Endothelial cell (in vitro differentiated cells): Measurements from ENCODE around the gene DKK2. TPM values are rescaled to one million over a fixed set of nuclear protein-coding genes. Genes with fewer than 3 reads are reported as not detected.
"Not testable (repeated sequence)": the region's sequence is repeated elsewhere in the genome, so short reads cannot be mapped to it uniquely, and the experiment has no call there.

Experiments
- DNase-seq: peaks from one replicate; pipeline ENCODE4 v3.0.0; 2021; ENCODE audit warnings: low spot score
- H3K27ac Mint-ChIP-seq: one replicate; pipeline ENCODE4 v1.8.0; 2021; ENCODE audit warnings: mixed read lengths, inconsistent platforms; ENCODE audit not compliant: unreplicated experiment
- H3K27me3 Mint-ChIP-seq: one replicate; pipeline ENCODE4 v1.8.0; 2021; ENCODE audit warnings: mild to moderate bottlenecking, moderate library complexity, mixed read lengths, inconsistent platforms; ENCODE audit not compliant: unreplicated experiment
- H3K36me3 Mint-ChIP-seq: one replicate; pipeline ENCODE4 v1.8.0; 2021; ENCODE audit warnings: mild to moderate bottlenecking, low read depth, mixed read lengths, inconsistent platforms; ENCODE audit not compliant: unreplicated experiment
- H3K4me1 Mint-ChIP-seq: one replicate; pipeline ENCODE4 v1.8.0; 2021; ENCODE audit warnings: mild to moderate bottlenecking, mixed read lengths, inconsistent platforms; ENCODE audit not compliant: unreplicated experiment
- H3K4me3 Mint-ChIP-seq: one replicate; pipeline ENCODE4 v1.8.0; 2021; ENCODE audit warnings: mild to moderate bottlenecking, mixed read lengths, inconsistent platforms; ENCODE audit not compliant: unreplicated experiment
- H3K9me3 Mint-ChIP-seq: one replicate; pipeline ENCODE4 v1.8.0; 2021; ENCODE audit warnings: mixed read lengths, inconsistent platforms; ENCODE audit not compliant: unreplicated experiment
- total RNA-seq: library from RNA; stranded (reverse); fragmentation: NEBNext Ultra II Directional; extraction: Animal tissue kit (Norgen Biotek cat#: 25700); gene quantifications from one replicate; pipeline ENCODE4 v1.2.1, GENCODE V29; 2021; ENCODE audit not compliant: unreplicated experiment
- TF ChIP-seq, protein P1 (sequence below): fragments of 200-600 bp; sonication (generic); IDR thresholded peaks from one replicate; pipeline ENCODE4 v1.5.0; 2021; ENCODE audit warnings: antibody characterized with exemption; ENCODE audit not compliant: unreplicated experiment

DKK2 gene
- total RNA-seq, 1 donor from 2014 or later = 8.0 TPM

DNA sequence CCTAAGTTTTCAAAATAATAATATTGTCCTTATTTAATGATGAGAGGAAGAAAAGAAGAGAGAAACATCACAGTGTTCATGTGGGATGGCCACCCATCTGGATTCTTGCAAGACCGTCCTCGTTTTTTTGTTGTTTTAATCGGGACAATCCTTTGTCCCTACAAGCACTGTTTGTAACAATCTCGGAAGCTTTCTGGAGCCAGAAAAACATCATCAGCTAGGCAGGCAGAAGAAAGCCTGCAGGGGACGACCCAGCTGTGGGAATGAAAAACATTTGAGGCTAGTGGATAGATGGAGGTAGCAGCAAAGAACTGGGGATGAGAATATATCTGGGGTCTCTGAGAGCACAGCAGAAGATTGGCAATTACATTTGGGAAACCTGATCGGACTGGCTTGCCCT lies 105.6 kb downstream of the DKK2 start:
- DNase-seq = no peak
- H3K9me3 Mint-ChIP-seq = no peaks in the 10 kb centered on the region
- no peak overlapping the region for H3K27ac Mint-ChIP-seq
- peaks cover 4% of the 10 kb centered on the region for H3K36me3 Mint-ChIP-seq
- no peak overlapping the region for H3K4me3 Mint-ChIP-seq
- H3K4me1 Mint-ChIP-seq = no peaks in the 10 kb centered on the region
- TF ChIP-seq, protein P1, sequence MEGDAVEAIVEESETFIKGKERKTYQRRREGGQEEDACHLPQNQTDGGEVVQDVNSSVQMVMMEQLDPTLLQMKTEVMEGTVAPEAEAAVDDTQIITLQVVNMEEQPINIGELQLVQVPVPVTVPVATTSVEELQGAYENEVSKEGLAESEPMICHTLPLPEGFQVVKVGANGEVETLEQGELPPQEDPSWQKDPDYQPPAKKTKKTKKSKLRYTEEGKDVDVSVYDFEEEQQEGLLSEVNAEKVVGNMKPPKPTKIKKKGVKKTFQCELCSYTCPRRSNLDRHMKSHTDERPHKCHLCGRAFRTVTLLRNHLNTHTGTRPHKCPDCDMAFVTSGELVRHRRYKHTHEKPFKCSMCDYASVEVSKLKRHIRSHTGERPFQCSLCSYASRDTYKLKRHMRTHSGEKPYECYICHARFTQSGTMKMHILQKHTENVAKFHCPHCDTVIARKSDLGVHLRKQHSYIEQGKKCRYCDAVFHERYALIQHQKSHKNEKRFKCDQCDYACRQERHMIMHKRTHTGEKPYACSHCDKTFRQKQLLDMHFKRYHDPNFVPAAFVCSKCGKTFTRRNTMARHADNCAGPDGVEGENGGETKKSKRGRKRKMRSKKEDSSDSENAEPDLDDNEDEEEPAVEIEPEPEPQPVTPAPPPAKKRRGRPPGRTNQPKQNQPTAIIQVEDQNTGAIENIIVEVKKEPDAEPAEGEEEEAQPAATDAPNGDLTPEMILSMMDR = no peak
- H3K27me3 Mint-ChIP-seq = no peaks in the 10 kb centered on the region

DNA sequence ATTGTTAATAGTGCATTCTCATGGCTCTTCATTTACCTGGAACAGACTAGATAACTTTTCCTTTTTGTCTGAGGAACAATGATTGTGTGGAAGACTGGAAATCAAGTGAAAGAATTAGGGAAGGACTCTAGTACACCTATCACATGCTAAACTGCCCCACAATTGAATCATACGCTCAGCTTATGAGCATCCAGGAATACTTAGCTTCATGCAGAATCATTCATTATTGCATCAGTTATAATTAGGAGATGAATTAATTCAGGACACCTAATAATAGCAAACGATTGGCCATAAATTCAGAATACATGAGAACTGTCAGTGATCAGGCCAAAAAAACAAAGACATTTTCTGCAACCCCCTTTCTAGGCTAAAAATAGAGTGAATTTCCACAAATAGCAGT lies 106.9 kb downstream of the DKK2 start:
- Mint-ChIP-seq H3K4me1 (no peaks in the 10 kb centered on the region), H3K27me3 (no peaks in the 10 kb centered on the region), H3K36me3 (no peaks in the 10 kb centered on the region), H3K9me3 (no peaks in the 10 kb centered on the region), H3K27ac (no peak overlapping the region), H3K4me3 (no peak overlapping the region)
- no peak for DNase-seq
- TF ChIP-seq, protein P1 = no peak

DNA sequence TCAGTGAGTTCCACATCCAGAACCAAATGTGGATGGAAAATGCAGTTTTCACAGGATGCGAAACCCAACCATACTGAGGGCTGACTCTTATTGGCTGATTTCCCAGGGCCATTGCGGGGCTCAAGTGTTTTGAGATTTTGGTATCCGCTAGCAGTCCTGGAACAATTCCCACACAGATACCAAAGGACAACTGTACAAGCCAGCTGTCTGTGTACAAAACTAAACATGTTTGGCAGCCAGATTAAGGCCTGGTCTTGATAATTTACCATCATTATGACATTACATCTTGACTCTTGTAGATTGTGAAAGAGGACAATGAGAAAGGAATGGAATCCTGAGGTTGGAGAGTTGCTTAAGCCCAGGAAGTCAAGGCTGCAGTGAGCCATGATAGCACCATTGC lies 121.9 kb downstream of the DKK2 start:
- H3K9me3 Mint-ChIP-seq = no peaks in the 10 kb centered on the region
- H3K36me3 Mint-ChIP-seq = no peaks in the 10 kb centered on the region
- H3K27me3 Mint-ChIP-seq = no peaks in the 10 kb centered on the region
- H3K4me1 Mint-ChIP-seq = no peaks in the 10 kb centered on the region
- no peak for DNase-seq
- no peak overlapping the region for H3K27ac Mint-ChIP-seq
- no peak overlapping the region for H3K4me3 Mint-ChIP-seq
- TF ChIP-seq, protein P1 = no peak

- H3K4me3 Mint-ChIP-seq = no peak overlapping the region
- no peaks in the 10 kb centered on the region for H3K9me3 Mint-ChIP-seq
- H3K27ac Mint-ChIP-seq = no peak overlapping the region
- DNase-seq = no peak
- TF ChIP-seq, protein P1 = no peak
- no peaks in the 10 kb centered on the region for H3K4me1 Mint-ChIP-seq
- H3K27me3 Mint-ChIP-seq = no peaks in the 10 kb centered on the region
- H3K36me3 Mint-ChIP-seq = no peaks in the 10 kb centered on the region
These were observed 126.5 kb downstream of the DKK2 start for GRCh38 chr4:106909486-106910188.

- not testable (repeated sequence) for H3K4me3 Mint-ChIP-seq, H3K9me3 Mint-ChIP-seq, H3K4me1 Mint-ChIP-seq, H3K36me3 Mint-ChIP-seq, DNase-seq, H3K27me3 Mint-ChIP-seq, H3K27ac Mint-ChIP-seq
These were observed 128.1 kb downstream of the DKK2 start for GRCh38 chr4:106908049-106908448.
